RKO (cell line): ENCODE data around the gene RAPGEF1.

ENCODE experiments used
- DNase-seq: peaks from one replicate; pipeline ENCODE4 v3.0.0-alpha.2; 2016; ENCODE audit warnings: low spot score

Gene RAPGEF1

GRCh38 chr9:131623655-131624330 is 116.1 kb downstream of the RAPGEF1 start:
- no peak for DNase-seq

DNA sequence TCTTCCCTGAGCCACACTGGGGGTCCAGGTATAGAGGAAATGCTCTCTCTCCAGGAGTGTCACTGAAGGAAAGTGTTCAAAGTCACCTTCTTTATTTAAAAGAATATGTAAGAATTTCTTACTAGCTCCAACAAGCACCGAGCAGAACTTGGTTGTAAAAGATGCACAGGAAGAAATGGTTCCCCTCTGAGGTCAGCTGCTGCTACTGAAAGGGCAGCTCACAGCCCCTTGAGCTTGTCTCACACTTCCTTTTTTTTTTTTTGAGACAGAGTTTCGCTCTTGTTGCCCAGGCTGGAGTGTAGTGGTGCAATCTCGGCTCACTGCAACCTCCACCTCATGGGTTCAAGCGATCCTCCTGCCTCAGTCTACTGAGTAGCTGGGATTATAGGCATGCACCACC is 117.4 kb downstream of the RAPGEF1 start:
- DNase-seq = no peak

- DNase-seq = no peak
These were observed 118.1 kb downstream of the RAPGEF1 start for GRCh38 chr9:131621551-131622358.

- no peak for DNase-seq
These were observed 118.9 kb downstream of the RAPGEF1 start for GRCh38 chr9:131620764-131621520.

GRCh38 chr9:131619680-131620079 is 120.2 kb downstream of the RAPGEF1 start:
- no peak for DNase-seq

DNA sequence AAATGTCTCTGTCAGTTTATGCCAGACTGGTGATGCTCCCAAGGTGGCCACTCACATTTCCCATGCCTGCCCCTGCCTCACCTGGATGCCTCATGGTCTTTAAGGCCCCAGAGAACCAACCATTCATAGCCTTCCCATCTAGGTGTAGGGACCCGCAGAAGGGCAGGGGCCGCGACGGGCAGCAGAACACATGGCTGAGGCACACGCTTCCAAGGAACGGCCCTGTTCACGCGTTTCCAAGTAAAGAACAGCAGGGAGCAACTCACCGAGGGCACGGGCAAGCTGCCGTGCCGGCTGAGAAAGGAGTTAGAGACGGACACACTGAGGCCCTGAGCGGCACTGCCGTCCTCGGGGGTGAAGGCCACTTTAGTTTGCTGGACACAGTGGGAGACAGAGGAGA is 121.1 kb downstream of the RAPGEF1 start:
- no peak for DNase-seq

GRCh38 chr9:131618071-131618479 is 121.8 kb downstream of the RAPGEF1 start:
- DNase-seq = no peak

- DNase-seq = no peak
These were observed 122.3 kb downstream of the RAPGEF1 start for GRCh38 chr9:131617611-131618010.

GRCh38 chr9:131616983-131617604 is 122.8 kb downstream of the RAPGEF1 start:
- DNase-seq = no peak

- no peak for DNase-seq
These were observed 125.4 kb downstream of the RAPGEF1 start for GRCh38 chr9:131614340-131614915.

- no peak for DNase-seq
These were observed 126.0 kb downstream of the RAPGEF1 start for GRCh38 chr9:131613921-131614320.

- no peak for DNase-seq
These were observed 127.0 kb downstream of the RAPGEF1 start for GRCh38 chr9:131612851-131613250.

DNA sequence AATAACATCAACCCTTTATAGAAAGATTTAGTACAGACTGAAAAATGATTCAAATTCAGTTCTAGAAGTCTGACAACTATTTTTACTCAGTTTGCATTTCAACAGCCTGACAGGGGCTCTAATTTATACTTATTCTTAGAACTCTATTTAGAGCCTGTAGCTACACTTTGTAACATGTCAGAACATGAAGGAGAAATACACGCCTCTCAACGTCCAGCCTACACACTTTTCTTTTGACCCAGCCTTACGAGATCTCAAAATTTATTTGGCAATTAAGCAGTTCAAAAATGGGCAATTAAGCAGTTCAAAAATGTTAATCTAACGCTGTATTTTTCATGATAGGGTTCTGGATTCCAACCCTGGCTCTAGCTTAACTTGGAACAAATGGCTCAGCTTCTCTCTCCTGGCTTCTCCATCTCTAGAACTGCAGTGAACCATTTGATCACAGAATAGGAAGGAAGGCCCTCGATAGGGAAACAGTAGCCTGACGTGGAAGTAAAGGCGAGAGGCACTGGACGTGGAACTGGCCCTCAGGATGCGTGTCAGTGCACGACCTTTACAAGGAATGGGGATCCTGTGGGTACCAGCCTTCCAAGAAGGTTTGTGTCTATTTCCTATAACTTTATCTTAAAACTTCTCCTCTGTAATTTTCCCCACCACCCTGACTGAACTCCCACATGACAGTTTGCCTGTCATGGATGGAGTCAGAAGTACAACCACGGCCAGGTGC is 128.1 kb downstream of the RAPGEF1 start:
- DNase-seq = no peak

DNA sequence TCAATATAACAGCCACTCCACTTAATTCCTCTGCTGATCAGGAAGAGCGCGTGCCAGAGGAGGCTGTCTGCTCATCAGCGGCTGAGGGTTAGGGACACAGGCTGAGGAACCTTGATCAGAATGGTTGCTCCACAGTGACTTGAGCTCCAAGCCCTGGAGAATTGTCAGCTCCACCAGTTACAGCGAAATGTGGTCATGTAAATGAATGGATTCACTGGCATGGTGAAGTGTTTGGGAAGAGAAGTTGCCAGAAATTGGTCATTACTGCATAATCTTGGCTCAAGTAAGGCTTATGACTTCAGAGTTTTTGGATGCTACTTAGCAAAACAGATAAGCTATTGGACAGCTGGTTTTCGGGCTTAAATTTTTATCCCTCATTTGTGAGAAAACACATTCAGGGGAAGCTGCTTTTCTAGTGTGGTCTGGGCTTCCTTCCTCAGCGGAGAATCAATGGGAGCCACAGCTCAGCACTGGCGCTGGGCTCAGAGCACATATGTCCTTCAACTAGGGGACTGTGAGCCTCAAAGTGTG is 129.6 kb downstream of the RAPGEF1 start:
- no peak for DNase-seq

DNA sequence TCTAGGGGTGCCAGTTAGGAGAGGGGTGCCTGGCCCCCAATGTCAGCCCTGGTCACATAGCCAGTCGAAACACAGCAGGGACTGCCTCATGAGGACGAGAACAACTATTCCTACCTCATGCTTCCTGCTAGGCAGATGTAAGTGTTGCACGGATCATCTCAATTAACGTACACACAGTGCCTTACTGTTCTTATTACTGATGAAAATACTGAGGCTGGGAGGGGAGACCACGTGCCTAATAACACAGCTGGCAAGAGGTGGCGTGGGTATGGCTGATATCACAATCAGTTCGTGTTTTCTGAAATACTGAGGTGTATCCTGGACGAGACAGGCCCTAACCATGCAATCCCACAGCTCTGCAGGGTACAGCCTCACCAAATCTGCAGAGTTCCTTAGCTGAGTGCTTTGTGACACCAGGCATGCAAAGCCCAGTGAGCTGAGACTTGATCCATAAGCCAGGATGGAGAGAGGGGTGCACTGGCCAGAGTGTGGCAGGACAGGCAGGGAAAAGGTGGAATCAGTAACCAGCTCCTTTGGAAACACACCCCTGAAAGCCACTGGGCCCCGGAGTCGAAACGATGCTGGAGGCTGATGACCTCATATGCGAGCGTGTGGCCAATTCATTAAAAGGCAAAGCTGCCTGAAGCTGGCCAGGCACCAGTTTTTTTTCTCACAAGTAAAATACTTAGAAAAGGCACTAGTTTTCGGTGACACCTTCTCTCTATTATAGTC is 130.6 kb downstream of the RAPGEF1 start:
- DNase-seq = peak; percentile 29

- DNase-seq = no peak
These were observed 131.3 kb downstream of the RAPGEF1 start for GRCh38 chr9:131608493-131609037.

DNA sequence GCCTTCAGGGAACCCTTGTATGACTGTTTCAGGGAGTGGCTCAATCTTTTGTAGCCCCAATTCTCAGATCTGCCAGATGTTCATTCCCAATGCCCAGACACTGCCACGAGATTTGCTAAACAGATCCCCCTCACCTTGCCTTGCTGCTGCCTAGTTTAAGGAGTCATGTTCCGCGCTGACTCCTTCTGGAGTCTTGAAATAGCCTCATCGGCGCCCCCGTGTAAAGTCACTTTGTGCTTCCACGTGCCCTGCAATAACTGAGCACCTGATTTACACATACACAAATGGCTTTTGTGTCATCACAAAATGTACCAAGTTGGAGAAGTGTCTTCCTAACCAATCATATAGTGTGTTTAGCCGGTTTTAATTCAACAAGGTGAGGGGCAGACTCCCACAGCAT is 132.3 kb downstream of the RAPGEF1 start:
- no peak for DNase-seq

- DNase-seq = no peak
These were observed 132.8 kb downstream of the RAPGEF1 start for GRCh38 chr9:131606896-131607567.
